ENCODE measurements around the gene KIFAP3.

DNA sequence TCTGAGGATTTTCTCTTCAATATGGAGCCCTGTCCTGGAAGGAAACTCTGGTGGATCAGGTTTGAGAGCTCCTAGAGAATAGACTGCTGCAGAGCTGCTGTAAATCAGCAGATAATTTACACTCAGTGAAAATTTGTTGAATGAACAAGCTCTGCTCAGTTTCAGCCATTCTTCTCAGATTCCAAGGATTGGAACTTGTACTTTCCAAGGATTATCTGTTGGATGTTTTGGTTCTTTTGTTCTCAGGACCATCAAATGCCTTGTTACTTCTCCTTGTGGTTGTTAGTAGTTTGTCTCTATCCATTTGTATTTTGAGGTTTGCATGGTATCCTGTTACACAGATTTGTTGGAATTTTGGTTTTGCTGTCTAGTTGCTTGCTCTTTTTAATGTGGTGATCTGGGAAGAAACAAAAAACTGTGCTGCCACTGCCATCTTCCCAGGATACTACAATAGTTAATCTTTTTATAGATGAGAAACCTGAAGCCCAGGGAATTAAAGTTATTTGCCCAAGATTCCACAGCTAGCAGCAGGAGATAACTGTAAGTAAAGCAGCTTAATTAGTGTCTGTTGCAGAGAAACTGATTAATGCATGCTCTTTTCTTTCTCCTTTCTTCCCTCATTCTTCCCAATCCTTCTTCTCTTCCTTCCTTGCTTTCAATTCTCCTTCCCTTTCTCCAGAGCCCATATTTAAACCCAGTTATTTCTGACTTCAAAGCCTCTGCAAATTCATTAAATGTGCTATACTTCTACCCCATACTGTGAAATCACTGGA lies 21.7 kb upstream of the KIFAP3 start:
- no peak for TF ChIP-seq EP300 (IDR thresholded peaks at IDR 0.05)
- TF ChIP-seq, protein P1, sequence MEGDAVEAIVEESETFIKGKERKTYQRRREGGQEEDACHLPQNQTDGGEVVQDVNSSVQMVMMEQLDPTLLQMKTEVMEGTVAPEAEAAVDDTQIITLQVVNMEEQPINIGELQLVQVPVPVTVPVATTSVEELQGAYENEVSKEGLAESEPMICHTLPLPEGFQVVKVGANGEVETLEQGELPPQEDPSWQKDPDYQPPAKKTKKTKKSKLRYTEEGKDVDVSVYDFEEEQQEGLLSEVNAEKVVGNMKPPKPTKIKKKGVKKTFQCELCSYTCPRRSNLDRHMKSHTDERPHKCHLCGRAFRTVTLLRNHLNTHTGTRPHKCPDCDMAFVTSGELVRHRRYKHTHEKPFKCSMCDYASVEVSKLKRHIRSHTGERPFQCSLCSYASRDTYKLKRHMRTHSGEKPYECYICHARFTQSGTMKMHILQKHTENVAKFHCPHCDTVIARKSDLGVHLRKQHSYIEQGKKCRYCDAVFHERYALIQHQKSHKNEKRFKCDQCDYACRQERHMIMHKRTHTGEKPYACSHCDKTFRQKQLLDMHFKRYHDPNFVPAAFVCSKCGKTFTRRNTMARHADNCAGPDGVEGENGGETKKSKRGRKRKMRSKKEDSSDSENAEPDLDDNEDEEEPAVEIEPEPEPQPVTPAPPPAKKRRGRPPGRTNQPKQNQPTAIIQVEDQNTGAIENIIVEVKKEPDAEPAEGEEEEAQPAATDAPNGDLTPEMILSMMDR (IDR thresholded peaks at IDR 0.05): no peak
- no peak for TF ChIP-seq POLR2A (IDR thresholded peaks at IDR 0.05)

Data from suprapubic skin (tissue), 3 donors.